ENCODE results near the gene KLRF1.

DNA sequence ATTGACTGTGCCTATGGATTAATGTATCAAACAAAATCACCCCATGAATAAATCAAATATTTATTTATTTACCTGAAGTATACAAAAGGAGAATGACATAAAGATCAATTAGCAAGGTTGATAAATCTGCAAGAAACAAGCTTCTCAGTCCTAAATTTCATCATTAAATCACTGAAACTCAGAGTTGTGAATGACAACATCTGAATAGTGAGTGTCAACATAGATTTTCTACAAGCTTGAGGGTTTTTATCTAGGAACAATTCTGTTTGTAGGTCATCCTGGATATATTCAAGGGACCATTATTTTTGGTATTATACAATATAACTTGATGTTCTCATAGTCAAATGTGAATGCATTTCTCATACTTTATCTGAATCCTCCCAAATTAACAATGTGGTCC lies 17.4 kb upstream of the KLRF1 start:
- TF ChIP-seq, protein P1, sequence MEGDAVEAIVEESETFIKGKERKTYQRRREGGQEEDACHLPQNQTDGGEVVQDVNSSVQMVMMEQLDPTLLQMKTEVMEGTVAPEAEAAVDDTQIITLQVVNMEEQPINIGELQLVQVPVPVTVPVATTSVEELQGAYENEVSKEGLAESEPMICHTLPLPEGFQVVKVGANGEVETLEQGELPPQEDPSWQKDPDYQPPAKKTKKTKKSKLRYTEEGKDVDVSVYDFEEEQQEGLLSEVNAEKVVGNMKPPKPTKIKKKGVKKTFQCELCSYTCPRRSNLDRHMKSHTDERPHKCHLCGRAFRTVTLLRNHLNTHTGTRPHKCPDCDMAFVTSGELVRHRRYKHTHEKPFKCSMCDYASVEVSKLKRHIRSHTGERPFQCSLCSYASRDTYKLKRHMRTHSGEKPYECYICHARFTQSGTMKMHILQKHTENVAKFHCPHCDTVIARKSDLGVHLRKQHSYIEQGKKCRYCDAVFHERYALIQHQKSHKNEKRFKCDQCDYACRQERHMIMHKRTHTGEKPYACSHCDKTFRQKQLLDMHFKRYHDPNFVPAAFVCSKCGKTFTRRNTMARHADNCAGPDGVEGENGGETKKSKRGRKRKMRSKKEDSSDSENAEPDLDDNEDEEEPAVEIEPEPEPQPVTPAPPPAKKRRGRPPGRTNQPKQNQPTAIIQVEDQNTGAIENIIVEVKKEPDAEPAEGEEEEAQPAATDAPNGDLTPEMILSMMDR (IDR thresholded peaks at IDR 0.05): no peak
- TF ChIP-seq POLR2A (IDR thresholded peaks at IDR 0.05): no peak
